ENCODE measurements around the gene TMC5. TPM values are rescaled to one million over a fixed set of nuclear protein-coding genes. Genes with fewer than 3 reads are reported as not detected.

TMC5 gene
- total RNA-seq, 1 experiment from 2014 or later = 15.7 TPM

GRCh38 chr16:19384656-19385055 is 33.0 kb upstream of the TMC5 start (continued):
- TF ChIP-seq SRF (IDR thresholded peaks at IDR 0.05; ENCODE audit: low read depth) (peak; percentile 83), FOSL1 (IDR thresholded peaks at IDR 0.05; ENCODE audit: low read depth) (peak; percentile 41; the same call in 1 of the 2 replicates), TCF7L2 (IDR thresholded peaks at IDR 0.05; ENCODE audit: borderline replicate concordance, extremely low read depth, insufficient read depth, insufficient read length) (no peak), CEBPB (IDR thresholded peaks at IDR 0.05; ENCODE audit: low read depth) (no peak), EZH2 (IDR thresholded peaks at IDR 0.05) (no peak), REST (IDR thresholded peaks at IDR 0.05; ENCODE audit: low read depth) (no peak), ZFX (IDR thresholded peaks at IDR 0.05) (no peak), SP1 (IDR thresholded peaks at IDR 0.05; ENCODE audit: low read depth) (peak; percentile 88), ELF1 (IDR thresholded peaks at IDR 0.05; ENCODE audit: borderline replicate concordance, low read depth) (peak; percentile 36; the same call in 1 of the 2 replicates), SIN3A (IDR thresholded peaks at IDR 0.05; ENCODE audit: low read depth) (no peak)
- TF ChIP-seq, protein P1, sequence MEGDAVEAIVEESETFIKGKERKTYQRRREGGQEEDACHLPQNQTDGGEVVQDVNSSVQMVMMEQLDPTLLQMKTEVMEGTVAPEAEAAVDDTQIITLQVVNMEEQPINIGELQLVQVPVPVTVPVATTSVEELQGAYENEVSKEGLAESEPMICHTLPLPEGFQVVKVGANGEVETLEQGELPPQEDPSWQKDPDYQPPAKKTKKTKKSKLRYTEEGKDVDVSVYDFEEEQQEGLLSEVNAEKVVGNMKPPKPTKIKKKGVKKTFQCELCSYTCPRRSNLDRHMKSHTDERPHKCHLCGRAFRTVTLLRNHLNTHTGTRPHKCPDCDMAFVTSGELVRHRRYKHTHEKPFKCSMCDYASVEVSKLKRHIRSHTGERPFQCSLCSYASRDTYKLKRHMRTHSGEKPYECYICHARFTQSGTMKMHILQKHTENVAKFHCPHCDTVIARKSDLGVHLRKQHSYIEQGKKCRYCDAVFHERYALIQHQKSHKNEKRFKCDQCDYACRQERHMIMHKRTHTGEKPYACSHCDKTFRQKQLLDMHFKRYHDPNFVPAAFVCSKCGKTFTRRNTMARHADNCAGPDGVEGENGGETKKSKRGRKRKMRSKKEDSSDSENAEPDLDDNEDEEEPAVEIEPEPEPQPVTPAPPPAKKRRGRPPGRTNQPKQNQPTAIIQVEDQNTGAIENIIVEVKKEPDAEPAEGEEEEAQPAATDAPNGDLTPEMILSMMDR (IDR thresholded peaks at IDR 0.05 in 2 of 3, conservative IDR thresholded peaks at IDR 0.05 in 1 of 3; ENCODE audit: borderline replicate concordance in 1 of 3, insufficient read depth in 1 of 3, low read depth in 2 of 3, low read length in 2 of 3) = no peak
